Head of caudate nucleus (tissue), 42 donors: ENCODE measurements around the gene SEMA3C.

Source experiments
- DNase-seq, 42 donors: peaks; one replicate each; pipeline versions ENCODE4 v3.0.0 to v3.0.0-alpha.2; 2020 to 2021; ENCODE audit warnings: mixed read lengths in 7 of 42
- intact Hi-C: fragments of 100-400 bp; cut with DNase I; formaldehyde crosslinking; loops from one replicate; pipeline ENCODE4 v1.15.0; 2022

SEMA3C gene

GRCh38 chr7:80770061-80770460 lies 148.8 kb downstream of the SEMA3C start:
- no peak for DNase-seq
- intact Hi-C loops = no loop called here

GRCh38 chr7:80768756-80769155 lies 150.1 kb downstream of the SEMA3C start:
- intact Hi-C loops = no loop called here
- DNase-seq = no peak

- intact Hi-C loops = no loop called here
- DNase-seq = no peak
Observed at GRCh38 chr7:80767654-80768053, 151.2 kb downstream of the SEMA3C start.

- no peak for DNase-seq
Observed at GRCh38 chr7:80766724-80767123, 152.1 kb downstream of the SEMA3C start.

GRCh38 chr7:80764132-80764531 lies 154.7 kb downstream of the SEMA3C start:
- DNase-seq = no peak

More at GRCh38 chr7:80766724-80767123, 152.1 kb downstream of the SEMA3C start:
- intact Hi-C loops = no loop called here

GRCh38 chr7:80763704-80764103 lies 155.1 kb downstream of the SEMA3C start:
- DNase-seq = no peak
- intact Hi-C loops = no loop called here

More at GRCh38 chr7:80764132-80764531, 154.7 kb downstream of the SEMA3C start:
- intact Hi-C loops = no loop called here

- no peak for DNase-seq
- intact Hi-C loops = no loop called here
Observed at GRCh38 chr7:80763289-80763688, 155.6 kb downstream of the SEMA3C start.

- no peak for DNase-seq
- intact Hi-C loops = no loop called here
Observed at GRCh38 chr7:80760292-80760691, 158.6 kb downstream of the SEMA3C start.

GRCh38 chr7:80752954-80753690 lies 165.7 kb downstream of the SEMA3C start:
- no peak for DNase-seq
- intact Hi-C loops = no loop called here

- intact Hi-C loops = no loop called here
Observed at GRCh38 chr7:80749270-80749669, 169.6 kb downstream of the SEMA3C start.

GRCh38 chr7:80748363-80749042 lies 170.3 kb downstream of the SEMA3C start:
- DNase-seq = peak in 2 of 42 donors; percentile 11 to 17

More at GRCh38 chr7:80749270-80749669, 169.6 kb downstream of the SEMA3C start:
- no peak for DNase-seq

GRCh38 chr7:80740778-80741545 lies 177.9 kb downstream of the SEMA3C start:
- DNase-seq = no peak
- intact Hi-C loops = no loop called here

More at GRCh38 chr7:80748363-80749042, 170.3 kb downstream of the SEMA3C start:
- intact Hi-C loops = no loop called here

- intact Hi-C loops = no loop called here
- DNase-seq = no peak
Observed at GRCh38 chr7:80736371-80737125, 182.3 kb downstream of the SEMA3C start.

GRCh38 chr7:80735330-80735729 lies 183.5 kb downstream of the SEMA3C start:
- intact Hi-C loops = no loop called here
- DNase-seq = no peak

GRCh38 chr7:80734011-80734410 lies 184.8 kb downstream of the SEMA3C start:
- intact Hi-C loops = no loop called here
- no peak for DNase-seq

GRCh38 chr7:80733333-80733915 lies 185.4 kb downstream of the SEMA3C start:
- intact Hi-C loops = no loop called here
- no peak for DNase-seq

GRCh38 chr7:80732630-80733029 lies 186.2 kb downstream of the SEMA3C start:
- no peak for DNase-seq
- intact Hi-C loops = no loop called here

- no peak for DNase-seq
- intact Hi-C loops = no loop called here
Observed at GRCh38 chr7:80731281-80731680, 187.6 kb downstream of the SEMA3C start.
